ENCODE measurements around the gene GALNT10. TPM values are rescaled to one million over a fixed set of nuclear protein-coding genes. Genes with fewer than 3 reads are reported as not detected.

GALNT10 gene
- total RNA-seq, 2 donors from 2014 or later, result 30.2 to 43.4 TPM

DNA sequence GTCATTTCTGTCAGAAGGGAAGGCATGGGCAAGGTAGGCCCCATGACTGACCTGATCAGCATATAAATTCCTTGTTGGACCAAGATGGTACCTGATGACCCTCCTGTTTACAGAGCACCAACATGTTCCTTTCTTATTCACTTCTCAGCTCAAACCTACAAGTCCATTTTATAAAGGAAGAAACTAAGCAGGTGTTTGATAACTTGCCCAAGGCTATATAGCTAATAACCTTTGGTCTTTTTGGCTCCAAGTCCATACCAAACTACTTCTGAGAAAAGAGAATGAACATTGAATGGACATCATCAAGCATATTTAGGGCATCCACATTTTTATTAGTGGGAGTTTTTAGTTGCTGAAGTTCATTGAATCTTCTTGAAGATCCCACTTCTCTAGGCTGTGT is 125.2 kb downstream of the GALNT10 start:
- peaks cover 22% of the 10 kb centered on the region for H3K4me1 Mint-ChIP-seq
- no peak overlapping the region for H3K4me3 ChIP-seq (ENCODE audit: low read length)
- peaks cover 15% of the 10 kb centered on the region for H3K36me3 ChIP-seq (ENCODE audit: control insufficient read depth, insufficient read depth, low read length)
- H3K4me3 Mint-ChIP-seq, result no peak overlapping the region
- H3K27me3 Mint-ChIP-seq (ENCODE audit: insufficient read depth), result no peaks in the 10 kb centered on the region
- no peaks in the 10 kb centered on the region for H3K36me3 Mint-ChIP-seq (ENCODE audit: low read depth)
- H3K9ac ChIP-seq (ENCODE audit: extremely low read depth, low read length, poor library complexity, severe bottlenecking), result no peak overlapping the region
- no peak for DNase-seq
- H3K27ac Mint-ChIP-seq, result no peak overlapping the region
- no peaks in the 10 kb centered on the region for H3K9me3 Mint-ChIP-seq
- TF ChIP-seq, protein P1, sequence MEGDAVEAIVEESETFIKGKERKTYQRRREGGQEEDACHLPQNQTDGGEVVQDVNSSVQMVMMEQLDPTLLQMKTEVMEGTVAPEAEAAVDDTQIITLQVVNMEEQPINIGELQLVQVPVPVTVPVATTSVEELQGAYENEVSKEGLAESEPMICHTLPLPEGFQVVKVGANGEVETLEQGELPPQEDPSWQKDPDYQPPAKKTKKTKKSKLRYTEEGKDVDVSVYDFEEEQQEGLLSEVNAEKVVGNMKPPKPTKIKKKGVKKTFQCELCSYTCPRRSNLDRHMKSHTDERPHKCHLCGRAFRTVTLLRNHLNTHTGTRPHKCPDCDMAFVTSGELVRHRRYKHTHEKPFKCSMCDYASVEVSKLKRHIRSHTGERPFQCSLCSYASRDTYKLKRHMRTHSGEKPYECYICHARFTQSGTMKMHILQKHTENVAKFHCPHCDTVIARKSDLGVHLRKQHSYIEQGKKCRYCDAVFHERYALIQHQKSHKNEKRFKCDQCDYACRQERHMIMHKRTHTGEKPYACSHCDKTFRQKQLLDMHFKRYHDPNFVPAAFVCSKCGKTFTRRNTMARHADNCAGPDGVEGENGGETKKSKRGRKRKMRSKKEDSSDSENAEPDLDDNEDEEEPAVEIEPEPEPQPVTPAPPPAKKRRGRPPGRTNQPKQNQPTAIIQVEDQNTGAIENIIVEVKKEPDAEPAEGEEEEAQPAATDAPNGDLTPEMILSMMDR (conservative IDR thresholded peaks at IDR 0.05), result no peak
- no peak overlapping the region for H3K27ac ChIP-seq (ENCODE audit: low read depth, low read length)
- H3K9me3 ChIP-seq (ENCODE audit: control insufficient read depth, low read length), result no peaks in the 10 kb centered on the region
- no peaks in the 10 kb centered on the region for H3K27me3 ChIP-seq (ENCODE audit: control insufficient read depth, insufficient read depth, low read length, poor library complexity, severe bottlenecking)
- H3K4me1 ChIP-seq (ENCODE audit: control insufficient read depth, insufficient read depth, low read length), result peaks cover 15% of the 10 kb centered on the region

DNA sequence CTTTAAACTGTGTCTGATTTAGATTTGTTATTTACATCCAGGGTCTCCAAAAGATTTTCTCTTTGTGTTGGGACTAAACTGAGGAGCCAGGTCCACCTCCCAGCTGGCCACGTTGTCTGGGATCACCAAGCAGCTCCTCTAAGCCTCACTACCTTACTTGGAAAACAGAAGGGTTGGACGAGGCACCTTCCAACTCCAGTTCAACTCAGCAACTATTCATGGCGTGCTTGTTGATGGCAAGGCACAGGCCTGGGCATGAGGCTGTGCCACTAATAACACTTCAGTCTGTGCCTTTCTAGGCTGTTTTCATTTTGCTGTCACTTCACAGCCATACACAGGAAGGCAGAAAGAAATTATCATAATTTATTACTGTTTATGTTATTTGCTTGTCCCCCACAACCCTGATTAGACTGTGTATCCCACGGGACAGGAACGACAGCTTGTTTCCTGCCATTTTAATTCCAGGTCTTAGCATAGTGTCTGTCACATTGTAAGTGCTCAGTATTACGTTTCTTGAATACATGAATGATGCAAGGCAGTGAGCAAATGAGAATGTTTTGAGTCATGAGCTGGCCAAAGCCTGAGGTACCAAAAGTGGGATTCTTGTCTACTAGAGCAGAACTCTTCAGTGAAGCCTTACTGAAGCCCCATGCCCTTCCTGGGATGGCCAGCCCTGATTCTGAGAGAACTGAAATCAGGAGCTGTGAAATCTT is 125.8 kb downstream of the GALNT10 start:
- H3K27me3 Mint-ChIP-seq (ENCODE audit: insufficient read depth), result no peaks in the 10 kb centered on the region
- H3K4me3 Mint-ChIP-seq, result no peak overlapping the region
- WGBS, 2 experiments (ENCODE audit: insufficient coverage in 1 of 2, insufficient read length in 1 of 2), result 93 to 100% methylated on average over 4 to 6 of the region's 6 CpGs
- no peak overlapping the region for H3K9ac ChIP-seq (ENCODE audit: extremely low read depth, low read length, poor library complexity, severe bottlenecking)
- H3K9me3 ChIP-seq (ENCODE audit: control insufficient read depth, low read length), result no peaks in the 10 kb centered on the region
- H3K9me3 Mint-ChIP-seq, result no peaks in the 10 kb centered on the region
- H3K27ac ChIP-seq (ENCODE audit: low read depth, low read length), result no peak overlapping the region
- H3K36me3 Mint-ChIP-seq (ENCODE audit: low read depth), result no peaks in the 10 kb centered on the region
- H3K36me3 ChIP-seq (ENCODE audit: control insufficient read depth, insufficient read depth, low read length), result peaks cover 15% of the 10 kb centered on the region
- H3K4me1 Mint-ChIP-seq, result peaks cover 22% of the 10 kb centered on the region
- peaks cover 13% of the 10 kb centered on the region for H3K4me1 ChIP-seq (ENCODE audit: control insufficient read depth, insufficient read depth, low read length)
- H3K27me3 ChIP-seq (ENCODE audit: control insufficient read depth, insufficient read depth, low read length, poor library complexity, severe bottlenecking), result no peaks in the 10 kb centered on the region
- H3K27ac Mint-ChIP-seq, result no peak overlapping the region
- DNase-seq, result no peak
- TF ChIP-seq, protein P1 (conservative IDR thresholded peaks at IDR 0.05), result no peak
- H3K4me3 ChIP-seq (ENCODE audit: low read length), result no peak overlapping the region

GRCh38 chr5:154317916-154318315 is 127.4 kb downstream of the GALNT10 start:
- Mint-ChIP-seq H3K4me1 (peaks cover 11% of the 10 kb centered on the region), H3K27ac (no peak overlapping the region), H3K4me3 (no peak overlapping the region), H3K36me3 (ENCODE audit: low read depth) (peaks cover 4% of the 10 kb centered on the region), H3K9me3 (no peaks in the 10 kb centered on the region), H3K27me3 (ENCODE audit: insufficient read depth) (no peaks in the 10 kb centered on the region)
- Histone ChIP-seq H3K36me3 (ENCODE audit: control insufficient read depth, insufficient read depth, low read length) (peaks cover 26% of the 10 kb centered on the region), H3K9ac (ENCODE audit: extremely low read depth, low read length, poor library complexity, severe bottlenecking) (no peak overlapping the region), H3K9me3 (ENCODE audit: control insufficient read depth, low read length) (no peaks in the 10 kb centered on the region), H3K4me1 (ENCODE audit: control insufficient read depth, insufficient read depth, low read length) (peaks cover 3% of the 10 kb centered on the region), H3K27ac (ENCODE audit: low read depth, low read length) (no peak overlapping the region), H3K27me3 (ENCODE audit: control insufficient read depth, insufficient read depth, low read length, poor library complexity, severe bottlenecking) (no peaks in the 10 kb centered on the region), H3K4me3 (ENCODE audit: low read length) (no peak overlapping the region)
- TF ChIP-seq, protein P1 (conservative IDR thresholded peaks at IDR 0.05), result no peak
- WGBS, 2 experiments (ENCODE audit: insufficient coverage in 1 of 2, insufficient read length in 1 of 2), result 94 to 96% methylated on average over 3 of the region's 3 CpGs
- no peak for DNase-seq

Measured in endodermal cell (in vitro differentiated cells).